Activated T-helper 1 cell treated with anti-CD3 and anti-CD28 coated beads, Interleukin-2, amount 50 U/mL, for 16 hours (primary cell): Measurements from ENCODE around the gene ZFHX3.
"Not testable (repeated sequence)": the region's sequence is repeated elsewhere in the genome, so short reads cannot be mapped to it uniquely, and the experiment has no call there.

ENCODE experiments used
- DNase-seq, 2 donors: peaks; one replicate each; pipeline ENCODE4 v3.0.0-alpha.2; 2020; ENCODE audit warnings: low read depth in 1 of 2, low spot score in 1 of 2

Gene ZFHX3

GRCh38 chr16:73047536-73048291, at the start of gene ZFHX3:
Gene ZFHX3, minus strand, starts transcription at chr16:73048128. Its CDS starts 87,983 bp downstream, at chr16:72960145.
- DNase-seq: no peak

- no peak for DNase-seq
These were observed 48.6 kb upstream of the ZFHX3 start for GRCh38 chr16:73096510-73096909.

- DNase-seq: no peak
These were observed 48.0 kb upstream of the ZFHX3 start for GRCh38 chr16:73095885-73096421.

GRCh38 chr16:73095142-73095820, 47.4 kb upstream of the ZFHX3 start:
- DNase-seq: no peak

GRCh38 chr16:73094371-73094770, 46.4 kb upstream of the ZFHX3 start:
- DNase-seq: no peak

- no peak for DNase-seq
These were observed 45.5 kb upstream of the ZFHX3 start for GRCh38 chr16:73093146-73094144.

- DNase-seq: no peak
These were observed 44.4 kb upstream of the ZFHX3 start for GRCh38 chr16:73092236-73092781.

- DNase-seq: no peak
These were observed 43.2 kb upstream of the ZFHX3 start for GRCh38 chr16:73091174-73091573.

- DNase-seq: no peak
These were observed 41.5 kb upstream of the ZFHX3 start for GRCh38 chr16:73089420-73089819.

GRCh38 chr16:73086108-73086507, 38.2 kb upstream of the ZFHX3 start:
- no peak for DNase-seq

GRCh38 chr16:73083271-73083670, 35.3 kb upstream of the ZFHX3 start:
- no peak for DNase-seq

- DNase-seq: not testable (repeated sequence)
These were observed 34.7 kb upstream of the ZFHX3 start for GRCh38 chr16:73082634-73083051.

GRCh38 chr16:73080931-73081330, 33.0 kb upstream of the ZFHX3 start:
- DNase-seq: no peak

- no peak for DNase-seq
These were observed 28.4 kb upstream of the ZFHX3 start for GRCh38 chr16:73076324-73076810.

- no peak for DNase-seq
These were observed 26.5 kb upstream of the ZFHX3 start for GRCh38 chr16:73074382-73074781.

- DNase-seq: not testable (repeated sequence)
These were observed 24.1 kb upstream of the ZFHX3 start for GRCh38 chr16:73072051-73072450.

GRCh38 chr16:73071131-73071940, 23.4 kb upstream of the ZFHX3 start:
- DNase-seq: no peak

GRCh38 chr16:73069581-73070262, 21.8 kb upstream of the ZFHX3 start:
- no peak for DNase-seq
